GM12891 (cell line): ENCODE measurements around the gene SNIP1. TPM values are rescaled to one million over a fixed set of nuclear protein-coding genes. Genes with fewer than 3 reads are reported as not detected.
A peak's percentile ranks its signal among the peaks of the same experiment; 100 is the strongest.
"Not testable (repeated sequence)": the region's sequence is repeated elsewhere in the genome, so short reads cannot be mapped to it uniquely, and the experiment has no call there.

Source experiments
- DNase-seq: peaks from one replicate; pipeline ENCODE4 v3.0.0; 2011; ENCODE audit warnings: low spot score; ENCODE audit not compliant: insufficient read length
- FAIRE-seq: peaks from 2 replicates; lab custom pipeline; 2011; peaks lifted over from hg19 to GRCh38; lab: Jason Lieb, UNC
- PAX5 ChIP-seq: IDR thresholded peaks from 2 replicates; pipeline ENCODE4 v1.6.1; 2011; ENCODE audit warnings: low read length, moderate library complexity, mild to moderate bottlenecking; ENCODE audit not compliant: insufficient read depth, severe bottlenecking
- POLR2A ChIP-seq: IDR thresholded peaks from 2 replicates; pipeline ENCODE4 v1.6.1; 2011; ENCODE audit warnings: low read depth, low read length, control low read depth
- POLR2AphosphoS5 ChIP-seq: IDR thresholded peaks from 2 replicates; pipeline ENCODE4 v1.6.1; 2011; ENCODE audit warnings: low read depth, low read length, control low read depth
- POU2F2 ChIP-seq: IDR thresholded peaks from 2 replicates; pipeline ENCODE4 v1.6.1; 2011; ENCODE audit warnings: low read depth, mild to moderate bottlenecking, control low read depth, low read length, moderate library complexity
- SPI1 ChIP-seq: IDR thresholded peaks from 2 replicates; pipeline ENCODE4 v1.6.1; 2011; ENCODE audit warnings: low read depth, low read length, control low read depth
- TAF1 ChIP-seq: IDR thresholded peaks from 2 replicates; pipeline ENCODE4 v1.6.1; 2011; ENCODE audit warnings: low read depth, low read length, control low read depth
- polyA plus RNA-seq: library from polyadenylated mRNA; unstranded; fragments of >200 nt; gene quantifications from one replicate; pipeline ENCODE4 v1.2.1, GENCODE V29; 2012; ENCODE audit warnings: low read depth, missing spikeins, inconsistent platforms; ENCODE audit not compliant: missing spikeins

Gene SNIP1
- 6.1 TPM for polyA plus RNA-seq

GRCh38 chr1:37553927-37554808, at the start of gene SNIP1:
SNIP1 (minus strand) TSS chr1:37554293; CDS start chr1:37554229, 64 bp downstream.
- FAIRE-seq (peak; percentile 94), DNase-seq (peak; percentile 95)
- TF ChIP-seq POU2F2 (peak; percentile 56; the same call in 1 of the 2 replicates), POLR2AphosphoS5 (peak; percentile 86), POLR2A (peak; percentile 84), SPI1 (peak; percentile 52), PAX5 (no peak), TAF1 (peak; percentile 65; the same call in 1 of the 2 replicates)

- peak; percentile 56 for FAIRE-seq
These were observed 48.9 kb upstream of the SNIP1 start for GRCh38 chr1:37602750-37603694.

GRCh38 chr1:37601441-37601840, 47.3 kb upstream of the SNIP1 start:
- no peak for FAIRE-seq

More at GRCh38 chr1:37602750-37603694, 48.9 kb upstream of the SNIP1 start:
- DNase-seq, result peak; percentile 52
- TF ChIP-seq SPI1, result no peak
- TF ChIP-seq PAX5, result no peak
- no peak for TF ChIP-seq POU2F2
- TF ChIP-seq POLR2AphosphoS5, result no peak
- no peak for TF ChIP-seq TAF1
- no peak for TF ChIP-seq POLR2A

GRCh38 chr1:37599940-37600339, 45.8 kb upstream of the SNIP1 start:
- DNase-seq (no peak), FAIRE-seq (no peak)
- TF ChIP-seq TAF1, result no peak
- TF ChIP-seq POLR2AphosphoS5, result no peak
- no peak for TF ChIP-seq POLR2A

More at GRCh38 chr1:37601441-37601840, 47.3 kb upstream of the SNIP1 start:
- DNase-seq, result no peak
- TF ChIP-seq POU2F2, result no peak
- no peak for TF ChIP-seq SPI1
- no peak for TF ChIP-seq POLR2A
- no peak for TF ChIP-seq PAX5
- no peak for TF ChIP-seq POLR2AphosphoS5
- no peak for TF ChIP-seq TAF1

GRCh38 chr1:37596182-37596667, 42.1 kb upstream of the SNIP1 start:
- DNase-seq (no peak), FAIRE-seq (no peak)
- TF ChIP-seq POU2F2 (no peak), SPI1 (no peak), TAF1 (no peak), POLR2AphosphoS5 (no peak), PAX5 (no peak), POLR2A (no peak)

GRCh38 chr1:37595440-37596181, 41.5 kb upstream of the SNIP1 start, which contains the start of gene GNL2:
GNL2 (minus strand) TSS chr1:37595937; CDS start chr1:37595822, 115 bp downstream.
- TF ChIP-seq TAF1 (peak; percentile 77), PAX5 (no peak), POU2F2 (no peak), POLR2AphosphoS5 (peak; percentile 96), POLR2A (peak; percentile 93), SPI1 (peak; percentile 19; the same call in 1 of the 2 replicates)
- peak; percentile 94 for DNase-seq
- peak; percentile 99 for FAIRE-seq

GRCh38 chr1:37593726-37594125, 39.6 kb upstream of the SNIP1 start:
- no peak for DNase-seq
- FAIRE-seq, result no peak
- TF ChIP-seq PAX5, result no peak
- TF ChIP-seq POLR2A, result no peak
- TF ChIP-seq POU2F2, result no peak
- no peak for TF ChIP-seq SPI1
- TF ChIP-seq TAF1, result no peak
- no peak for TF ChIP-seq POLR2AphosphoS5

GRCh38 chr1:37588939-37589338, 34.8 kb upstream of the SNIP1 start:
- TF ChIP-seq POLR2AphosphoS5 (no peak), POLR2A (no peak), TAF1 (no peak), POU2F2 (no peak), PAX5 (no peak), SPI1 (no peak)
- no peak for FAIRE-seq
- DNase-seq, result no peak

- DNase-seq, FAIRE-seq: not testable (repeated sequence)
These were observed 30.5 kb upstream of the SNIP1 start for GRCh38 chr1:37584544-37584943.
